ENCODE results near the gene HNRNPM.
"Not testable (repeated sequence)": the region's sequence is repeated elsewhere in the genome, so short reads cannot be mapped to it uniquely, and the experiment has no call there.

The HNRNPM gene

DNA sequence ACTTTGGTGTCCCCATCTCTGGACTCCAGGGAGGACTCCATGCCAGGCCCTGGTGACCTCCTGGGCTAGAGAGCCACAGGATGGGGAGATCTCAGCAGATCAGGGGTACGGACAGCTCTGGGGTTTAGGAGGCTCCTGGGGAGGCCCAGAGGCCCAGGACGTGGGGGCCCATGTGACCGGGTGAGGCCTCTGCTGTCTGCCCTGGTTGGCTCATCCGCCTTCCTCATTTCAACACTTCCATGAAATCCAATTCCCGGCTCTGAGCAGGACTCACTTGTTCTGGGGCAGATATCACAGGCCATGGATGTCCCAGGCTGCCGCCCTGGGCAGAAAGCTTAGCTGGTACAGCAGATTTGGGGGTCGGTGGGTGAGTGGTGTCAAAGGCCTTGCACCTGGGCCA is 58.7 kb downstream of the HNRNPM start:
- no peak overlapping the region for H3K4me3 ChIP-seq (ENCODE audit: low read length)

DNA sequence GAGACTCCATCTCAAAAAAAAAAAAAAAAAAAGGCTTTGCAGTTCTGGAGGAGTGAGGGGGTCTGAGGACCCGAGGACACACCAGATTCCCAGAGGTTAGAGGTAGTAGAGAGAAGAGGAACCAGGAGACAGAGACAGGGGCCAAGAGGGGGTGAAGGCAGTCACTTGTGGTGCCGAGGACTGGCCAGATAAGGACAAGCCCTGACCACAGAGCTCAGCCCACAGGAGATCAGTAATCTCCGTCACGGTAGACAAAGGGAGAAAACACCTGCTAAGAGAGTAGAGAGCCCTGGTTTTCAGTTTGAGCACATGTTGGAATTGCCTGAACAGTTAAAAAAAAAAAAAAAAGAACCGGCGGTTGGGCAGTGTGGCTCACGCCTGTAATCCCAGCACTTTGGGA is 59.4 kb downstream of the HNRNPM start:
- Histone ChIP-seq H3K4me1 (ENCODE audit: insufficient read depth, low read length) (peaks cover 7% of the 10 kb centered on the region), H3K4me3 (ENCODE audit: low read length) (no peak overlapping the region), H3K27me3 (ENCODE audit: insufficient read depth, low read length) (no peaks in the 10 kb centered on the region)

More for the DNA sequence above, 58.7 kb downstream of the HNRNPM start:
- Histone ChIP-seq H3K4me1 (ENCODE audit: insufficient read depth, low read length) (peaks cover 7% of the 10 kb centered on the region), H3K27me3 (ENCODE audit: insufficient read depth, low read length) (no peaks in the 10 kb centered on the region), H3K9me3 (ENCODE audit: low read length) (no peaks in the 10 kb centered on the region), H3K36me3 (ENCODE audit: insufficient read depth, low read length) (no peaks in the 10 kb centered on the region), H2AFZ (ENCODE audit: low read depth, low read length) (no peak overlapping the region)

DNA sequence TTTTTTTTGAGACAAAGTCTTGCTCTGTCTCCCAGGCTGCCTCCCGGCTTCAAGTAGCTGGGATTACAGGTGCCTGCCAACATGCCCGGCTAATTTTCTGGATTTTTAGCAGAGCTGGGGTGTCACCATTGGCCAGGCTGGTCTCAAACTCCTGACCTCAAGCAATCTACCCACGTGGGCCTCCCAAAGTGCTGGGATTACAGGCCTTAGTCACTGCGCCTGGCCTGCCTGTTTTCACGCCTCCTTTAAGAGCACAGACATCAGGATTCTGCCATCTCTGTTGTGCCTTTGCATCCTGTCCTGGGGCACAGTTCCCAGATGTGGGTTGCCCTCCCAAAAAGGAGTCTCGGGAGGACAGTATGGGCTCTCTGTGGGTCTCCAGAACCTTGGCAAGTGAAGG is 60.1 kb downstream of the HNRNPM start:
- Histone ChIP-seq H3K9me3 (ENCODE audit: low read length) (no peaks in the 10 kb centered on the region), H3K4me1 (ENCODE audit: insufficient read depth, low read length) (peaks cover 7% of the 10 kb centered on the region), H3K27me3 (ENCODE audit: insufficient read depth, low read length) (no peaks in the 10 kb centered on the region), H3K36me3 (ENCODE audit: insufficient read depth, low read length) (no peaks in the 10 kb centered on the region), H2AFZ (ENCODE audit: low read depth, low read length) (no peak overlapping the region), H3K4me3 (ENCODE audit: low read length) (no peak overlapping the region)

More for the DNA sequence above, 59.4 kb downstream of the HNRNPM start:
- Histone ChIP-seq H2AFZ (ENCODE audit: low read depth, low read length) (no peak overlapping the region), H3K9me3 (ENCODE audit: low read length) (no peaks in the 10 kb centered on the region), H3K36me3 (ENCODE audit: insufficient read depth, low read length) (no peaks in the 10 kb centered on the region)

DNA sequence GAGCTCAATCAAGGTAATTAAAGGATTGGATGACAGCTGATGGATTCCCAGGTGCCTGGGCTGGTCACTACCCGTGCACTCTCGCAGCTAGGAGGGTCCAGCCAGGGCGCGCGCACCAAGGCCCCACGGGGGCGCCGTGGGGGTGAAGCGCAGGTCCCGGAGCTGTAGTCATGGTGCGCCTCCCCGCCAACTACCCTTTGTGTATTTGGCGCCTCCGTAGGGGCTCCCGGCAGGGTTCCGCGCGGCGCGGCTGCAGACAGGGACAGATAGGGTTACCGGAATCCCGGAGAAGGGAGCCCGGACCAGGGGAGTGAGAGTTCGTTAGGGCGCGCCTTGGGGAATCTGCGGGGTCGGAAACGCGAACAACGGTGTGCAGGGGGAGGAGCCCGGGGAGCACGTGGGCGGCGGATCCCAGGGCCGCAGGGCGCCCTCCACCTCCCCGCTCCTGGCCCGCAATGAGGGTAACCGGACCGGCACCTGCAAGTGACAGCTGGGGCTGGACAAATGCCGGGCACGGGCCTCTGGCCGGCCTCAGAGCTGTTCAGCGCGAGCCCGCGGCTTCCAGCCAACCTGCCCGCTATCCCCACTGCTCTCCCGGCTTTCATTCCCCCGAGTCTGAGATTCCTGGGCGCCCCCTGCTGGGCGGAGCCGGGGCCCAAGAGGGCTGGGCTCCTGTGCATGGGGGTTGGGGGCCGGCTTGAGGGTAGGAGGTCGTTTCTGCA is 61.1 kb downstream of the HNRNPM start:
- Histone ChIP-seq H2AFZ (ENCODE audit: low read depth, low read length) (peak overlapping the region; percentile 79), H3K9me3 (ENCODE audit: low read length) (no peaks in the 10 kb centered on the region), H3K27me3 (ENCODE audit: insufficient read depth, low read length) (no peaks in the 10 kb centered on the region), H3K4me1 (ENCODE audit: insufficient read depth, low read length) (peaks cover 7% of the 10 kb centered on the region), H3K4me3 (ENCODE audit: low read length) (peak overlapping the region; percentile 45), H3K36me3 (ENCODE audit: insufficient read depth, low read length) (peaks cover 4% of the 10 kb centered on the region)

DNA sequence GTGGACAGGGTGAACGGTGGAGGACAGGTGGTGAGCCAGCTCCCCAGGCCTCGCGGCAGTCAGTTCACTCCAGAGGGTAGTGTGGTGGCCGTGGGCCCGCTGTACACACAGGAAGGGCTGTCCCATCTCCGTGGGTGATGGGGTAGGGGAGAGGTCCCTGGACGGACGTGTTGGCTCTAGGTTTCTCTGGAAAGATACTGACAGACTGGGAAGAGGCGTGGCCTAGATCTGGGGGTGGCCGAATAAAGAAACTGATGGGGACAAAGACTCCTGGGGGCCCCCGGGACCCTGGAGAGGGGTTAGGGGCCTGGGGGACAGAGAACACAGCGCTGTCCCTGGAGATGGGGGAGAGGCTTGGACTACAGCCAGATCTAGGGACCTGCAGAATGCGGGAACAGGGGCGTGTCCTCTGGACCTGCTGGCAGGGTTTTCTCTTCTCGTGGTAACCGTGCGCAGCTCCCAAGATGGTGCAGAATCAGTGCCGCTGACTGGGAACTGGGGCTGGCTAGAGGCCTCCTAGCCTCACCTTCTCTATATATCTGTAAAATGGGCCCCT is 61.7 kb downstream of the HNRNPM start:
- H3K9me3 ChIP-seq (ENCODE audit: low read length): no peaks in the 10 kb centered on the region
- H2AFZ ChIP-seq (ENCODE audit: low read depth, low read length): peak overlapping the region; percentile 79
- H3K4me3 ChIP-seq (ENCODE audit: low read length): no peak overlapping the region
- peaks cover 7% of the 10 kb centered on the region for H3K4me1 ChIP-seq (ENCODE audit: insufficient read depth, low read length)
- H3K27me3 ChIP-seq (ENCODE audit: insufficient read depth, low read length): no peaks in the 10 kb centered on the region
- peaks cover 9% of the 10 kb centered on the region for H3K36me3 ChIP-seq (ENCODE audit: insufficient read depth, low read length)

DNA sequence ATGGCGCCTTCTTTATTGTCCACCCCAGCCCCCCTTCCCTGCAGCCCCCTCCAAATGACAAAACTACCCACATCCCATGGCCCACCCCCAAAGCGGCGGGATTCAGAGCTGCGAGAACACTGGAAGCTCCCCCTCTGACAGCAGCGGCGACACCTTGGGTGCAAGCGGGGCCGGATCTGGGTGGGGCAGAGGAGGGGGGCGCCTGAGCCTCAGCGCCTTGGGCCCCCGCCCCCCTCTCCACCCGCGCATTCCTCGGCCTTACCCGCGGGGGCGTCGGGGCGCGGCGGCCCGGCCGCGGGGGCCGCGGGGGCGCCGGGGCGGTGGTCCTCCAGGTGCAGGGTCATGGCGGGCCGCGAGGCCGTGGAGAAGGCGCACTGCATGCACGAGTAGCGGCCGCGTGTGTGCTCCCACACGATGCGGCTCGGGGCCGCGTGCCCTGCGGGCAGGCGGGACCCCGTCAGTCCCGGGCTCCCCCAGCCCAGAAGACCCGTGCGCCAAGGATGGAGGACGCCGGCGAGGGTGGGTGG is 65.9 kb downstream of the HNRNPM start:
- Histone ChIP-seq H3K4me1 (ENCODE audit: insufficient read depth, low read length) (peaks cover 14% of the 10 kb centered on the region), H3K9me3 (ENCODE audit: low read length) (no peaks in the 10 kb centered on the region), H2AFZ (ENCODE audit: low read depth, low read length) (no peak overlapping the region), H3K27me3 (ENCODE audit: insufficient read depth, low read length) (no peaks in the 10 kb centered on the region), H3K36me3 (ENCODE audit: insufficient read depth, low read length) (peaks cover 17% of the 10 kb centered on the region), H3K4me3 (ENCODE audit: low read length) (no peak overlapping the region)

DNA sequence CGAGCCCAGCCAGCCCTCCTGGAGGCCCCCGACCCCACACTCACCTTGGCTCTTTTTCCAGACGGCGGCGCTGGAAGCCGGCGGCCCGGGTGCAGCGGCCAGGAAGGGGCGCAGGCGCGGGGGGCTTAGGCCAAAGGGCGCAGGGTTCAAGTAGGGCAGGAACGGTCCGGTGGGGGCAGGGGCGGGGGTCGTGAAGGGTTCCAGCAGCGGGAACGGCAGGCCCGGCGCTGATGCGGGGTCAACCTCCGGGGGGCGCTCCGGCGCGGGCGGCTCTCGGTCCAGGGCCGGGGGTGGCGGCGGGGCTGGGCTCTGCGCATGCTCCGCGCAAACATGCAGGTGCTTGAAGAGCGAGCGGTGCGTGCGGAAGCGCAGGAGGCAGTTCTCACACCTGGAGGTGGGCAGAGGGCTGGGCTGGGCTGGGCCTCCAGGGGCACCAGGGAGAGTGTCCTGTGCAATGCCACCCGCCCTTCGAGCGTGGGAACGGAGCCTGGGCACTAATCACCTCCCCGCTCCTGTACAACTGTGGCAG is 66.9 kb downstream of the HNRNPM start:
- H3K4me1 ChIP-seq (ENCODE audit: insufficient read depth, low read length): peaks cover 9% of the 10 kb centered on the region
- H3K27me3 ChIP-seq (ENCODE audit: insufficient read depth, low read length): no peaks in the 10 kb centered on the region
- H2AFZ ChIP-seq (ENCODE audit: low read depth, low read length): no peak overlapping the region
- H3K9me3 ChIP-seq (ENCODE audit: low read length): no peaks in the 10 kb centered on the region
- H3K4me3 ChIP-seq (ENCODE audit: low read length): no peak overlapping the region
- H3K36me3 ChIP-seq (ENCODE audit: insufficient read depth, low read length): peaks cover 17% of the 10 kb centered on the region

DNA sequence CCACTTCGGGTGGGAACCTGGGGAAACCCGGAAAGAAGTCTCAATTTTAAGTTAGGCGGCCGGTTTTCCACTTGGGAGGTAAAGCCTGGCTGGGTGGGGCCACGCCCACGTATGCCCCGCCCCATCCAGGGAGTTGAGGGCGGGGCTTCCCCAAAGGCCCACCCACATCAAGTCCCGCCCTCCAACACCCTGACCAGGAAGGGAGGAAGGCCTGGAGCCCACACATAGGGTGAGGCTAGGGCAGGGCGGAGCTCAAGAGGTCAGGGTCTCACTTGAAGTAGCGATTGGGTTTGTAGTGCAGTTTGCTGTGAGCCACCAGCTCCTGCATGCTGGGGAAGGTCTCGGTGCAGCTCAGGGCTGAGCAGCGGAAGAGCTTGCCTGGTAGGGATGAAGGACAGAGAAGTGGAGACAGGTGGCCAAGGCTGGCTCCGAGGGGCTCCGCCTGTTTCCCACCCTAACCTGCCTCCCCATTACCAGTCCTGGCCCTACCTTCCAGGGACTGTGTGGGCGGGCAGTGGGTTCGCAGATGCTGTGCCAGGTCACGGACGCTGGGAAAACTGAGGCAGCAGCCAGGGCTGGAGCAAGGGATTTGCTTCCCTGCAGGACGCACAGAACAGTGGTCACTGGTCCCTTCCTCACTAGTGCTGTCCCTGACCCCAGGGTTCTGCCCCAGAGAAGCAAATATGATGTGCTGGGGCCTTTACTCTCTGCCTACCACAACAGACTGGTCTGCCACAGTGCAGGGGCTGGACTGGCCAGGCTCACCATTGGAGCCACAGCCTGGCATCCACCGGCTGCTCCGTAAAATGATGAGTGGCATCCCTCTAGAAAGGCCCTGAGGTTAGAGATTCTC is 67.6 kb downstream of the HNRNPM start:
- H3K36me3 ChIP-seq (ENCODE audit: insufficient read depth, low read length): peaks cover 17% of the 10 kb centered on the region
- no peaks in the 10 kb centered on the region for H3K27me3 ChIP-seq (ENCODE audit: insufficient read depth, low read length)
- no peak overlapping the region for H3K4me3 ChIP-seq (ENCODE audit: low read length)
- peaks cover 9% of the 10 kb centered on the region for H3K4me1 ChIP-seq (ENCODE audit: insufficient read depth, low read length)
- H2AFZ ChIP-seq (ENCODE audit: low read depth, low read length): no peak overlapping the region
- H3K9me3 ChIP-seq (ENCODE audit: low read length): no peaks in the 10 kb centered on the region

DNA sequence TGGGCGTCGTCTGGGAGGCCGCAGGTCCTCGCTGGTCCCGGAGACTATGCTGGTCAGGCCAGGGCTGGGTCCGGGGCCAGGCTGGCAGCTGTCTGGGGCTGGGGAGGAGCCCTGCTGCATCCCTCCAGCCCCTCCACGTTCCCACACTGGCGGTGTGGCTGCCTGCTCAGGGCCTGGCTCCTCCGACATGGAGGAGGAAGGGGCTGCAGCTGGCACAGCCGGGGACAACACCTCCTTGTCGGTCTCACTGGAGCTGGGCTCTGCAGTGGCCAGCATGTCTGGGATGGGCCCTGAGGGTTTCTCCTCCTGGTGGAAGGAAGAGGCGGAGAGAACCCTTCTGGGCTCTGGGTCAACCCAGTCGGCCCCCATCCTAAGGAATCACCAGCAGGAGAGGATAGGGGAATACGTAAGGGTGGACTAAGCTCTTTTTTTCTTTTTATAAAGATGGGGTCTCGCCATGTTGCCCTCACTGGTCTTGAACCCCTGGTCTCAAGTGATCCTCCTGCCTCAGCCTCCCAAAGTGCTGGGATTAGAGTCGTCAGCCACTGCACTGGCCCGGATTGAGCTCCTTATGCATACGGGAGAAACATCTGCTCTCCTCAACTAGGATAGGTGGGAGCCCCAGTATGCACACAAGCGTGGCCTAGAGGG is 68.4 kb downstream of the HNRNPM start:
- Histone ChIP-seq H3K4me3 (ENCODE audit: low read length) (peak overlapping the region; percentile 67), H2AFZ (ENCODE audit: low read depth, low read length) (no peak overlapping the region), H3K27me3 (ENCODE audit: insufficient read depth, low read length) (no peaks in the 10 kb centered on the region)

DNA sequence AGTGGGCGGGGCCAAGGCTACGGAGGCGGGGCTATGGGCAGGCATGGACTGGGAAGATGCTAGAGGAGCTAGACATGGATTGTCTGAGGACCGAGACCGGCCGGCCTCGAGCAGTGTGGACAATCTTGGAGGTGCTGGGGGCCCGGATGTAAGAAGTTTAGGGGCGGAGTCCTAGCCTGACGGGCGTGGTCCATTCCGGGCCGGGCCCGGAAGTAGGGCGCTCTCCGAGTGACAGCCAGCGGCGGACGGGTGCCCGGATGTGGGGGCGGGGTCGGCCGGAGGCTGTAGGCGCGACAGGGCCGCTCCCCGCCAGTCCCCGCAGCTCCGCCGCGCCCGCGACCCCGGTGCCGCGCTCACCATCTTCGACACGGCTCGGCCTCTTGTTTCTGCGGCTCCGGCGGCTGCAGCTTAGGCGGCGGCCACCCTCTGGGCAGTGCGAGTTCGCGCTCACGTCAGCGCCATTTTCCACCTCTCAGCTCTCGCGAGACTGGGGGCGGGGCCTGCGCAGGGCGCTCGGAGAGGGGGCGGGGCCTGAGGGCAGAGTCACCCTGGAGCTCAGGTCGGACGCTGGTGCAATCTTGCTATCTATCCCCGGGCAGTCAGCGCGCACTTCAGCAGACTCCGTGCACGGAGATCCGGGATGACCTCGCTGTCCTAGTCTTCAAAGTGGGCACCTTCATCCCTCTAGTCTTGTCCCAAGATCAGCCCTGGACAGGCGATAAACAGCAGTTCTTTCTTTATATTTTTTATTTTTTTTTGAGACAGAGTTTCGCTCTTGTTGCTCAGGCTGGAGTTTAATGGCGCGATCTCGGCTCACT is 69.1 kb downstream of the HNRNPM start, which contains the start of gene ZNF414:
Gene ZNF414, minus strand, starts transcription at position 481 of the 818 bp plus-strand sequence. Its CDS starts 121 bp downstream, at position 360.
- Histone ChIP-seq H2AFZ (ENCODE audit: low read depth, low read length) (peak within 1 kb of the TSS; percentile 3), H3K4me1 (ENCODE audit: insufficient read depth, low read length) (peaks cover 9% of the 10 kb centered on the region), H3K4me3 (ENCODE audit: low read length) (peak within 1 kb of the TSS; percentile 67), H3K36me3 (ENCODE audit: insufficient read depth, low read length) (peaks cover 17% of the 10 kb centered on the region), H3K27me3 (ENCODE audit: insufficient read depth, low read length) (no peaks in the 10 kb centered on the region), H3K9me3 (ENCODE audit: low read length) (no peaks in the 10 kb centered on the region)

More for the DNA sequence above, 68.4 kb downstream of the HNRNPM start:
- Histone ChIP-seq H3K9me3 (ENCODE audit: low read length) (no peaks in the 10 kb centered on the region), H3K4me1 (ENCODE audit: insufficient read depth, low read length) (peaks cover 9% of the 10 kb centered on the region), H3K36me3 (ENCODE audit: insufficient read depth, low read length) (peaks cover 17% of the 10 kb centered on the region)

DNA sequence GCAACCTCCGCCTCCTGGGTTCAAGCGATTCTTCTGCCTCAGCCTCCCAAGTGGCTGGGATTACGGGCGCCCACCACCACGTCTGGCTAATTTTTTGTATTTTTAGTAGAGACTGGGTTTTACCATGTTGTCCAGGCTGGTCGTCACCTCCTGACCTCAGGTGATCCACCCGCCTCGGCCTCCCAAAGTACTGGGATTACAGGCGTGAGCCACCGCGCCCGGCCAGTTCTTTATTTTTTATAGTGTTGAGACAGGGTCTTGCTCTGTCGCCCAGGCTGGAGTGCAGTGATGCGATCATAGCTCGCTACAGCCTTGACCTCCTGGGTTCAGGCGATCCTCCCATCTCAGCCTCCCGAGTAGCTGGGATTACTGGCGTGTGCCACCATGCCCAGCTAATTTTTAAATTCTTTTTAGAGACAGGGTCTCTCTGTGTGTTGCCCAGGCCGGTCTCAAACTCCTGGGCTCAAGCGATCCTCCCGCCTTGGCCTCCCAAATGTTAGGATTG is 69.8 kb downstream of the HNRNPM start:
- not testable (repeated sequence) for H3K4me1 ChIP-seq (ENCODE audit: insufficient read depth, low read length); H3K27me3 ChIP-seq (ENCODE audit: insufficient read depth, low read length); H3K9me3 ChIP-seq (ENCODE audit: low read length)
- H3K4me3 ChIP-seq (ENCODE audit: low read length): peak overlapping the region; percentile 67
- peak overlapping the region; percentile 3 for H2AFZ ChIP-seq (ENCODE audit: low read depth, low read length)
- H3K36me3 ChIP-seq (ENCODE audit: insufficient read depth, low read length): peaks cover 17% of the 10 kb centered on the region

DNA sequence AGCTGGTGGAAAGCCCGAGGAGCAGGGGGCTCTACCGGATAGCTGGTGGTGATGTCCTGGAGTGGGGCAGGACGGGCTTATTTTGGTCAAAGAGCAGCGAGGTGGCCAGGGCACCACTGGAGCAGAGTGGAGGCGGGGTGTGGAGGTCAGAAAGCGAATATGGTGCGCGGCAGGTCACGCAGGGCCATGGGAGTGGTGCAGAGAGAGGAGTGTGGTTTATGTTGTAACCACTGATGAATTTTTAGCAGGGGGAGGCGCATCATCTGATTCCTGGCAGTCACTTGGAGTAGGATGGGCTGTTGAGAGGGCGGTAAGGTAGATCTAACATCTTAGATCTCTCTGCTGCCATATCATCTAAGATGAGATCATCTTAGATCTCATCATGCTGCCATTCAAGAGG is 70.5 kb downstream of the HNRNPM start:
- H3K4me3 ChIP-seq (ENCODE audit: low read length): no peak overlapping the region
- H3K27me3 ChIP-seq (ENCODE audit: insufficient read depth, low read length): no peaks in the 10 kb centered on the region
- H2AFZ ChIP-seq (ENCODE audit: low read depth, low read length): no peak overlapping the region
- H3K9me3 ChIP-seq (ENCODE audit: low read length): no peaks in the 10 kb centered on the region
- H3K4me1 ChIP-seq (ENCODE audit: insufficient read depth, low read length): peaks cover 9% of the 10 kb centered on the region
- peaks cover 16% of the 10 kb centered on the region for H3K36me3 ChIP-seq (ENCODE audit: insufficient read depth, low read length)
